Measurements from ENCODE around the gene NUDT16. TPM values are rescaled to one million over a fixed set of nuclear protein-coding genes. Genes with fewer than 3 reads are reported as not detected.

The NUDT16 gene
- total and polyA plus RNA-seq, 8 donors = 24.7 to 34.4 (median 29.5) TPM

DNA sequence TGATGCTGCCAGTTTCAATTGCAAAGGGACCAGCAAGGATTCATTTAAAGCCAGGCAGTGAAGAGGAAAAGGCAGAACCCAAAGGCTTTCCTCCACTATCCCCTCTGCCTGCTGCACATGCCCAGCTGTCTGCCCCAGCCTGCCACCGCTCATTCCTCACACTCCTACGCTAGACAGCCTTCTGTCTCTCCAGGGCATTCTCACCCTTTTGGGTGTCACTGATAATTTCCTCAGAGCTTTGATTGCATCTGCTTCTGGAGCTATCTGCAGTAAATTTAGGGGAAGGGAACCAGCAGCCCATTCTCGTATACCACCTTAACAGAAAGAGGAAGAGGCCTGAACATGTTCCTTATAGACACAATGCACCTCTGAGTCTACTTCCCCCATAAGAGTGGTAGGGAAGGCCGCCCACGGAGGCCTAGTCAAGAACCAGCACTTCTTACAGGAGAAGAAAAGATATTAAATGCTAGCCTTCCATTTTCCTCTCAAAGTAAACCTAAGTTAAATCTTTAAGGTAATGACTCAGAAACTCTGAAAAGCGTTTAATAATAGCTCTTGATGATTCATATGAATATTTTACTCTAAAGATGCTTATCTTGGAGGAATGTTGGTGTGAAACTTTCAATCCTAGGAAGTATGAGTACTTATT, 20.9 kb downstream of the NUDT16 start:
- TF ChIP-seq CTCF (IDR thresholded peaks at IDR 0.05) = no peak
- ATAC-seq (peak; percentile 42), DNase-seq (peak in 1 of 4 donors; percentile 66)
- H3K27me3 ChIP-seq = no peaks in the 10 kb centered on the region
- peaks cover 0 to 6% of the 10 kb centered on the region in 2 donors for H3K9me3 ChIP-seq
- no peaks in the 10 kb centered on the region for H3K36me3 ChIP-seq
- H3K4me1 ChIP-seq = peaks cover 0 to 5% of the 10 kb centered on the region in 2 donors
- intact Hi-C loops (cut with DNase I) = no loop called here
- no peak overlapping the region for H3K4me3 ChIP-seq
- no peak overlapping the region for H3K27ac ChIP-seq

DNA sequence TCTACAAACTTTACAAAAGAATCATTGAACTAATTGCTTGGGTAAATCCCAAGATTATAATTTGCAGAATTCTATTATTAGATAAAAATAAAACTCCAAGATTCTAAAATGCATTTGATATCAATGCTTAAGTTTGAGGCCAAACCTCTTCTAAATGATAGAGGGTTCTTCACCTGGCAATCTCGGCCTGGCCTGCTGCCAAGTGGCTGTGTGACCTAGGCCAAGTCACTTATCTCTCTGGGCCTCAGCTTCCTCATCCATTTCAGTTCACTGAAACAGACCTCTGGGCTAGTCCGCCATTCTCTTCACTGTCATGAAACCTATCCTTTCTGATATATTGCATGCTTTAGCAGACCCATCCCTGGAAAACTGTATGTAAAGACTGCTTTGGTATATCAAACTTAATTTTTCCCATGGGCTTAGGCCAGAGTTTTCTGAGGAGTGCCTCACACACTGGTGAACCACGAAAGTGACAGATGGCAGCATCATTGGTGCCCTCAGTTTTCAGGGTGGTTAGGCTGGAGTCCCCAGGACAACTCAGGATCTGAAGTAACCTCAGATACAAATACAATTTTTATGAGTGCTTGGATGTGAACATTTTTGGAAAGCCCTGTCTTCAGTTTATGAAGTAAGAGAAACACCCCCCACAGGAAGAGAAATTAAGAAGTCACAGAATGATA, 21.8 kb downstream of the NUDT16 start:
- Histone ChIP-seq H3K4me3 (no peak overlapping the region), H3K27me3 (no peaks in the 10 kb centered on the region), H3K9me3 (peaks cover 0 to 6% of the 10 kb centered on the region in 2 donors), H3K4me1 (peaks cover 0 to 5% of the 10 kb centered on the region in 2 donors), H3K36me3 (no peaks in the 10 kb centered on the region), H3K27ac (no peak overlapping the region)
- no peak for DNase-seq
- no peak for ATAC-seq
- TF ChIP-seq CTCF (IDR thresholded peaks at IDR 0.05) = no peak
- intact Hi-C loops (cut with DNase I) = no loop called here

GRCh38 chr3:131405411-131405810, 23.8 kb downstream of the NUDT16 start:
- intact Hi-C loops (cut with DNase I) = no loop called here
- TF ChIP-seq CTCF (IDR thresholded peaks at IDR 0.05) = no peak
- no peak for ATAC-seq

DNA sequence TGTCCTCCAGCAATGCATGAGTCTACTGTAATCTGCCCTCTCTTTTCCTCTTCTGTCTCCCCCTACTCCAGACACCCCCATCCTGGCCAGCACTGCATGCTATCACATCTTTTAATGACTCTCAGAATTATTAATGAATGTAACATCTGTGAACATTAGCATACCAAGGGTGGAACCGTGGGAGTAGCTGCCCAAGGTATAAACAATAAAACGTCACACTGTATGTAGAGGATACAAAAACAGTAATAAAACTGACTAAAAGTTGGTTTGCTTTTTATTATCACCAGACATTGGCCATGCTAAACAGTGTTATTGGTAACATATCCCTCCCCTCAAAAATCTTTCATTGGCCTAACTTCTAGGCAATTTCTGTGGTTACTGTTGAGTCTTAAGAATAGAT, 24.7 kb downstream of the NUDT16 start:
- intact Hi-C loops (cut with DNase I) = no loop called here
- TF ChIP-seq CTCF (IDR thresholded peaks at IDR 0.05) = no peak
- peaks cover 0 to 5% of the 10 kb centered on the region in 2 donors for H3K4me1 ChIP-seq

More at GRCh38 chr3:131405411-131405810, 23.8 kb downstream of the NUDT16 start:
- DNase-seq = no peak
- Histone ChIP-seq H3K36me3 (no peaks in the 10 kb centered on the region), H3K4me3 (no peak overlapping the region), H3K9me3 (peaks cover 0 to 6% of the 10 kb centered on the region in 2 donors), H3K27me3 (no peaks in the 10 kb centered on the region), H3K4me1 (peaks cover 0 to 5% of the 10 kb centered on the region in 2 donors), H3K27ac (no peak overlapping the region)

GRCh38 chr3:131417751-131418150, 36.2 kb downstream of the NUDT16 start:
- intact Hi-C loops (cut with DNase I) = no loop called here
- H3K36me3 ChIP-seq = no peaks in the 10 kb centered on the region
- no peak overlapping the region for H3K27ac ChIP-seq
- DNase-seq (no peak), ATAC-seq (no peak)
- H3K27me3 ChIP-seq = no peaks in the 10 kb centered on the region
- no peak overlapping the region for H3K4me3 ChIP-seq
- no peaks in the 10 kb centered on the region for H3K9me3 ChIP-seq
- H3K4me1 ChIP-seq = no peaks in the 10 kb centered on the region
- no peak for TF ChIP-seq CTCF (IDR thresholded peaks at IDR 0.05)

More for the DNA sequence above, 24.7 kb downstream of the NUDT16 start:
- no peak for ATAC-seq
- DNase-seq = no peak
- H3K27me3 ChIP-seq = no peaks in the 10 kb centered on the region
- peaks cover 0 to 6% of the 10 kb centered on the region in 2 donors for H3K9me3 ChIP-seq
- H3K27ac ChIP-seq = no peak overlapping the region
- no peaks in the 10 kb centered on the region for H3K36me3 ChIP-seq
- no peak overlapping the region for H3K4me3 ChIP-seq

All from left lung (tissue), 10 donors.